ENCODE results near the gene GRM7. TPM values are rescaled to one million over a fixed set of nuclear protein-coding genes. Genes with fewer than 3 reads are reported as not detected.

Gene GRM7
- total and polyA plus RNA-seq, 9 of the 15 experiments (the other 6 are each of a cell fraction or from before 2014, with no cell fraction given): not detected

- TF ChIP-seq ARID4B (CRISPR knock-in tag; IDR thresholded peaks at IDR 0.05): no peak
- TF ChIP-seq POLR2AphosphoS5 (IDR thresholded peaks at IDR 0.05; ENCODE audit: control insufficient read depth, insufficient read depth, low read depth, low read length): no peak
- no peak for TF ChIP-seq CLOCK (CRISPR knock-in tag; IDR thresholded peaks at IDR 0.05; ENCODE audit: borderline replicate concordance)
Measured at GRCh38 chr3:7789324-7789723, 928.4 kb downstream of the GRM7 start (continued).

Measured in K562 (cell line).